Upper lobe of right lung (tissue), 1 donor: ENCODE data around the gene EFHC1. TPM values are rescaled to one million over a fixed set of nuclear protein-coding genes. Genes with fewer than 3 reads are reported as not detected.

Experiments
- ATAC-seq: fragments of 200-7000 bp; cut with Tn5 transposase; one replicate; pipeline ENCODE4 v1.9.1; 2020; ENCODE audit warnings: mild to moderate bottlenecking, moderate library complexity
- DNase-seq: peaks from one replicate; pipeline ENCODE4 v3.0.0-alpha.2; 2020
- H3K27ac ChIP-seq: fragments of 200-600 bp; one replicate; pipeline ENCODE4 v1.8.0; 2022
- H3K27me3 ChIP-seq: fragments of 200-600 bp; one replicate; pipeline ENCODE4 v1.8.0; 2022; ENCODE audit warnings: mild to moderate bottlenecking
- H3K36me3 ChIP-seq: fragments of 200-600 bp; one replicate; pipeline ENCODE4 v1.8.0; 2022
- H3K4me1 ChIP-seq: fragments of 200-600 bp; one replicate; pipeline ENCODE4 v1.8.0; 2022
- H3K4me3 ChIP-seq: fragments of 200-600 bp; one replicate; pipeline ENCODE4 v1.8.0; 2022; ENCODE audit warnings: mild to moderate bottlenecking
- H3K9me3 ChIP-seq: fragments of 200-600 bp; one replicate; pipeline ENCODE4 v1.8.0; 2022
- intact Hi-C: fragments of 100-400 bp; cut with DNase I; formaldehyde crosslinking; loops from one replicate; pipeline ENCODE4 v1.11.0; 2022
- total RNA-seq: library from RNA; stranded (reverse); fragmentation: NEBNext Ultra II Directional; extraction: Animal tissue kit (Norgen Biotek cat#: 25700); gene quantifications from one replicate; pipeline ENCODE4 v1.2.1, GENCODE V29; 2021
- TF ChIP-seq, protein P1 (sequence below): fragments of 200-600 bp; IDR thresholded peaks from one replicate; pipeline ENCODE4 v1.8.0; 2022; ENCODE audit warnings: antibody characterized with exemption
- donor health status: DM: no; HTN: yes; CAD: no; lungs with severe emphysema.

Gene EFHC1
- total RNA-seq, 1 donor from 2014 or later = 16.8 TPM

DNA sequence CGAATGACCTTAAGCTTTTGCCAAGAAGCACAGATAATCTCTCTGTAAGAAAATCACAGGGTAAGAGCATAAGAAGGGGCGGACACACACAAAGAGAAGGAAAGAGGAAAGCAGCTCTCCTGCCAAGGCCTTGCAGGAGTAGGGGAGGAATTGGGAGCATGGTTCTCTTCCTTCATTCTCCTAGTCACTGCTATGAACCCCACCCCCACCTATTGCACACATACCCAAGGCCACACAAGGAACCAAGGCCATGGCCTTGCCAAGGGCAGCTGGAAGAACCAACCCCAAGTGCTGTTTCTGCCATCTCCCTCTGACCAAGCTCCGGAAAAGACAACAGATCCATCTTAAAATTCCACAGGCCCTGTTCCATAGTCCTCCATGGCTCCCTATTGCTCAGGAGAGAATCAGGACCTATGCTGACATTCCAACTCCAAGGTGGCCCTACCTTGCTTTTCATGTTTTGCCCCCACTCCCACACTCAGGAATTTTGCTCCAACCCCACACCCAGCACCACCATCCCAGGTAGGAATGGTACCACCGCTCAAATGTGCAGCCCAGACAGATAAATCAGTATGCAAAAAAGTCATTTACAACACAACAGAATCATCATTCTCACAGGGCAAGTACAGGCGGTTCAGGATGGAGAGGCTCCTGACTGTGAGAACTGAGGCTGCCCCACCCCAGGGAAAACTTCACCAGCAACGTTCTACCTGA, 125.4 kb downstream of the EFHC1 start:
- no peaks in the 10 kb centered on the region for H3K9me3 ChIP-seq
- no peak overlapping the region for H3K27ac ChIP-seq
- peaks cover 39% of the 10 kb centered on the region for H3K4me1 ChIP-seq
- ATAC-seq (no peak), DNase-seq (no peak)
- TF ChIP-seq, protein P1, sequence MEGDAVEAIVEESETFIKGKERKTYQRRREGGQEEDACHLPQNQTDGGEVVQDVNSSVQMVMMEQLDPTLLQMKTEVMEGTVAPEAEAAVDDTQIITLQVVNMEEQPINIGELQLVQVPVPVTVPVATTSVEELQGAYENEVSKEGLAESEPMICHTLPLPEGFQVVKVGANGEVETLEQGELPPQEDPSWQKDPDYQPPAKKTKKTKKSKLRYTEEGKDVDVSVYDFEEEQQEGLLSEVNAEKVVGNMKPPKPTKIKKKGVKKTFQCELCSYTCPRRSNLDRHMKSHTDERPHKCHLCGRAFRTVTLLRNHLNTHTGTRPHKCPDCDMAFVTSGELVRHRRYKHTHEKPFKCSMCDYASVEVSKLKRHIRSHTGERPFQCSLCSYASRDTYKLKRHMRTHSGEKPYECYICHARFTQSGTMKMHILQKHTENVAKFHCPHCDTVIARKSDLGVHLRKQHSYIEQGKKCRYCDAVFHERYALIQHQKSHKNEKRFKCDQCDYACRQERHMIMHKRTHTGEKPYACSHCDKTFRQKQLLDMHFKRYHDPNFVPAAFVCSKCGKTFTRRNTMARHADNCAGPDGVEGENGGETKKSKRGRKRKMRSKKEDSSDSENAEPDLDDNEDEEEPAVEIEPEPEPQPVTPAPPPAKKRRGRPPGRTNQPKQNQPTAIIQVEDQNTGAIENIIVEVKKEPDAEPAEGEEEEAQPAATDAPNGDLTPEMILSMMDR = no peak
- no peak overlapping the region for H3K4me3 ChIP-seq
- H3K36me3 ChIP-seq = no peaks in the 10 kb centered on the region
- no peaks in the 10 kb centered on the region for H3K27me3 ChIP-seq
- intact Hi-C loops = no loop called here

DNA sequence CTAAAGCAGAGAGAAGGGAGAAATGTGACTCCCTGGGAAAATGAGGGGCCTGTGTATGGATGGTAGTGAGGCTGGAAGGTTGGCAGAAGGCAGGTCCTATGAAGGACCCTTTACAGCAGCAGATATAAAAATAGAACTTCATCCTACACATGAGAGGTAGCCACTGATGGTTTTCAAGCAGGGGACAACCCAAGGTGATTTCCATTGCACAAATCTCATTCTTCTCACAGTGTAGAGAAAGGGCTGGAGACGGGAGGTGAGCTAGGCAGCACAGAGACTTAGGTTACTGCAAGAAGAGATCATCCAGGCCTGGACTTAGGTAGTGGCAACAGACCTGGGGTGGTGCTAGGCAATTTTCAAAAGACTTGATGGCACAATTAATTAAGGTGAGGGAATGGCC, 126.0 kb downstream of the EFHC1 start:
- H3K27ac ChIP-seq = no peak overlapping the region
- intact Hi-C loops = no loop called here
- peaks cover 44% of the 10 kb centered on the region for H3K4me1 ChIP-seq
- DNase-seq (no peak), ATAC-seq (no peak)
- no peaks in the 10 kb centered on the region for H3K9me3 ChIP-seq
- H3K36me3 ChIP-seq = no peaks in the 10 kb centered on the region
- TF ChIP-seq, protein P1 = no peak
- H3K4me3 ChIP-seq = no peak overlapping the region
- no peaks in the 10 kb centered on the region for H3K27me3 ChIP-seq

DNA sequence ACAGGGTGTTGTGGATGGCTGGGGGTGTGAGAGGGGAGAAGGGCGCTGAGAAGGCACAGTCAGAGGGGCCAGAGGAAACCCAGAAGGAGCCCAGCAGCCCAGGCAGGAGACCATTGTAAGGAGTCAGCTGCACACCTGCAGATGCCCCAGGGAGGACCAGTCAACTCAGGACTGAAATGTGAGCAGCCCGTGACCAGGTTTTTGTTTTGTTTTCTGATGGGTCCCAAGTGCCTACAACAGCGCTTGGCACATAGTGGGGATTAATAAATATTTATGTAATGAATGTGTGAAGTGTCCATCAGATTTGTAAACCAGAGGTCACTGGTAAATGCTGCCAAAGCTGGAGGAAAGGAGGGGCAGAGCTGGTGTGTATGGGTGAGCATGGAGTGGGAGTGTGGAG, 126.5 kb downstream of the EFHC1 start:
- no peak for ATAC-seq
- DNase-seq = no peak
- TF ChIP-seq, protein P1 = no peak
- intact Hi-C loops = no loop called here
- no peaks in the 10 kb centered on the region for H3K36me3 ChIP-seq
- no peak overlapping the region for H3K27ac ChIP-seq
- peaks cover 49% of the 10 kb centered on the region for H3K4me1 ChIP-seq
- no peaks in the 10 kb centered on the region for H3K27me3 ChIP-seq
- no peak overlapping the region for H3K4me3 ChIP-seq
- no peaks in the 10 kb centered on the region for H3K9me3 ChIP-seq

DNA sequence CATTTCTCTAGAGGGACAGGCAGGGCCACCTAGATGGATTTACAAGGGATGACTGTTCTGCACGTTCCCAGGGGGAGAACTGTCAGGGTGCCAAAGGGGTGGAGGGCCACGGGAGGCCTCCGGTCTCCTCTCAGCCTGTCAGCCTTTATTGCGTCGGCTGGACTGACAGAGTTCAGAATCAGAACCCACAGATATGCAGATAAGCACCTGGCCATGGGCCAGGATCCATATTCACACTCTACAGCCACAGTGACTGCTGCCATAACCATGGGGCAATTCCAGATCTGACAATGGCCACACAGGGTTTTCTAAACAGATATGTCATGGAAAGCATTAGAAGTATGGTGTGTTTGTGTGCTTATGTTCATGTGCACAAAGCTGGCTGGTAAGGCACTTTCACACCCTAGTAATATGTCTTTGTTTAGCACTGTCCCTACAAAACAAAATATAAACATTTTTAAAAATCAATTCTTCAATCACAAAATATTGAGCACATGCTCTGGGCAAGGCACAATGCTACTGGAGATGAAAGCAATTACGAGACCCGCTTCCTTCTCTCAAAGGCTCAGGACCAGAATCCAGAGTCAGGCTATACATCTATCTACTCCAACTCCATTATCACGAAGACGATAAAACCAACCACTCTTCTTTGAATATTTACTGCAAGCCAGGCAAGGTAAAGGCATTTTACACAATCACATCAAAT, 127.7 kb downstream of the EFHC1 start:
- Histone ChIP-seq H3K36me3 (no peaks in the 10 kb centered on the region), H3K27me3 (no peaks in the 10 kb centered on the region), H3K4me3 (no peak overlapping the region), H3K27ac (no peak overlapping the region), H3K4me1 (peaks cover 58% of the 10 kb centered on the region), H3K9me3 (no peaks in the 10 kb centered on the region)
- TF ChIP-seq, protein P1 = no peak
- DNase-seq (no peak), ATAC-seq (no peak)
- intact Hi-C loops = no loop called here

DNA sequence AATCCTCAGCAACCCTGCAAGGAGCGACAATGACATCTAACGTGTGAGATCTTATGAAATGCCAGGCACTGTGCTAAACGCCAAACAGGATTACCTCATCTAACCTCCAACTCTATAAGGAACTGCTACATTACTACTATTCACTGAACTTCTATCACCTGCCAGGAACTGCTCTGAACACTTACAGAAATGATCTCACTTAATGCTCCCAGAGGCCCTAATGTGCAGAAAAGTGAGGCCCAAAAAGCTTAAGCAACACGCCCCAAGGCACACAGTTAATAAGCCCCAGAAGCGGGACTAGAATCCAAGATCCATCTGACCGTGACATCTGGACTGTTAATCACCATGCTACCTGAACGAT, 128.2 kb downstream of the EFHC1 start:
- H3K27me3 ChIP-seq = no peaks in the 10 kb centered on the region
- H3K9me3 ChIP-seq = no peaks in the 10 kb centered on the region
- DNase-seq (no peak), ATAC-seq (no peak)
- H3K36me3 ChIP-seq = no peaks in the 10 kb centered on the region
- H3K4me3 ChIP-seq = no peak overlapping the region
- intact Hi-C loops = no loop called here
- peaks cover 58% of the 10 kb centered on the region for H3K4me1 ChIP-seq
- no peak overlapping the region for H3K27ac ChIP-seq
- TF ChIP-seq, protein P1 = no peak
